K562 (cell line): ENCODE measurements around the gene GRAMD2A. TPM values are rescaled to one million over a fixed set of nuclear protein-coding genes. Genes with fewer than 3 reads are reported as not detected.
A peak's percentile ranks its signal among the peaks of the same experiment; 100 is the strongest.

Experiments
- ARNT ChIP-seq, 2 experiments: fragments of 450-650 bp; IDR thresholded peaks; 2 replicates each; pipeline ENCODE4 v1.6.1; 2016; ENCODE audit warnings: mild to moderate bottlenecking in 1 of 2
- CC2D1A ChIP-seq: fragments of 450-650 bp; IDR thresholded peaks from 2 replicates; pipeline ENCODE4 v1.6.1; 2017; ENCODE audit warnings: mild to moderate bottlenecking
- CGGBP1 ChIP-seq: fragments of 250-450 bp; sonication (Bioruptor Pico); IDR thresholded peaks from 2 replicates; pipeline ENCODE4 v1.9.0; 2021; ENCODE audit warnings: mild to moderate bottlenecking
- E2F4 ChIP-seq: sonication (generic); formaldehyde crosslinking; IDR thresholded peaks from 2 replicates; pipeline ENCODE4 v1.8.0; 2022; ENCODE audit warnings: mild to moderate bottlenecking, low read depth, missing genetic modification reagents
- ETV1 ChIP-seq: fragments of 450-650 bp; conservative IDR thresholded peaks from 2 replicates; pipeline ENCODE4 v1.6.1; 2016; ENCODE audit warnings: missing genetic modification characterization, control low read depth, low read depth, missing compliant biosample characterization
- FOSL1 ChIP-seq: fragments of 200-800 bp; sonication (Bioruptor generic); conservative IDR thresholded peaks from 2 replicates; pipeline ENCODE4 v1.6.1; 2016; ENCODE audit warnings: missing genetic modification characterization, missing compliant biosample characterization
- GABPB1 ChIP-seq: sonication (generic); formaldehyde crosslinking; IDR thresholded peaks from 2 replicates; pipeline ENCODE4 v1.8.0; 2022; ENCODE audit warnings: mild to moderate bottlenecking, missing genetic modification reagents
- HDAC1 ChIP-seq, 2 experiments: fragments of 450-650 bp; IDR thresholded peaks; 2 replicates each; pipeline ENCODE4 v1.6.1; 2016 to 2017; ENCODE audit warnings: inconsistent platforms in 1 of 2, mild to moderate bottlenecking in 1 of 2, moderate library complexity in 1 of 2
- HIVEP1 ChIP-seq: fragments of 250-450 bp; sonication (Bioruptor Pico); IDR thresholded peaks from 2 replicates; pipeline ENCODE4 v1.4.0; 2020; ENCODE audit warnings: mild to moderate bottlenecking
- HMGN3 ChIP-seq: IDR thresholded peaks from 2 replicates; pipeline ENCODE4 v1.6.1; 2011; ENCODE audit warnings: borderline replicate concordance, low read depth, mild to moderate bottlenecking, mixed read lengths, low read length; ENCODE audit not compliant: insufficient read length; ENCODE audit errors: extremely low read depth
- IFI16 ChIP-seq: fragments of 250-450 bp; sonication (Bioruptor Pico); IDR thresholded peaks from 2 replicates; pipeline ENCODE4 v2.1.2; 2022; ENCODE audit warnings: mild to moderate bottlenecking, inconsistent platforms
- KAT7 ChIP-seq: sonication (generic); formaldehyde crosslinking; IDR thresholded peaks from 2 replicates; pipeline ENCODE4 v1.8.0; 2022; ENCODE audit warnings: missing genetic modification reagents, mild to moderate bottlenecking, borderline replicate concordance
- KLF1 ChIP-seq: fragments of 450-650 bp; IDR thresholded peaks from 2 replicates; pipeline ENCODE4 v1.6.1; 2016; ENCODE audit warnings: missing genetic modification characterization, missing compliant biosample characterization
- L3MBTL2 ChIP-seq: fragments of 450-650 bp; IDR thresholded peaks from 2 replicates; pipeline ENCODE4 v1.6.1; 2016; ENCODE audit warnings: mild to moderate bottlenecking, moderate library complexity
- NR1H2 ChIP-seq: sonication (generic); formaldehyde crosslinking; IDR thresholded peaks from 2 replicates; pipeline ENCODE4 v1.4.0; 2020; ENCODE audit warnings: mild to moderate bottlenecking, missing genetic modification reagents
- OTX1 ChIP-seq: fragments of 450-650 bp; formaldehyde crosslinking; IDR thresholded peaks from 2 replicates; pipeline ENCODE4 v1.4.0; 2022; ENCODE audit warnings: mild to moderate bottlenecking
- PHF8 ChIP-seq: fragments of 200-600 bp; sonication (generic); IDR thresholded peaks from 2 replicates; pipeline ENCODE4 v1.6.1; 2012; ENCODE audit warnings: mixed run types, mild to moderate bottlenecking, inconsistent platforms, low read length, moderate library complexity, borderline replicate concordance
- RCOR1 ChIP-seq, 2 experiments: IDR thresholded peaks; 2 replicates each; pipeline ENCODE4 v1.6.1; 2012; ENCODE audit warnings: low read depth in 2 of 2, low read length in 2 of 2, borderline replicate concordance in 1 of 2, improper control_type of control experiment in 1 of 2
- SIRT6 ChIP-seq: IDR thresholded peaks from one replicate; pipeline ENCODE4 v1.6.1; 2012; ENCODE audit warnings: low read depth, mild to moderate bottlenecking, control low read depth, inconsistent platforms, low read length, moderate library complexity
- SMAD3 ChIP-seq: fragments of 450-650 bp; formaldehyde crosslinking; conservative IDR thresholded peaks from 2 replicates; pipeline ENCODE4 v1.4.0; 2020; ENCODE audit warnings: mild to moderate bottlenecking
- TOE1 ChIP-seq, 2 experiments: fragments of 450-650 bp in 1 of 2; sonication (generic) in 1 of 2; formaldehyde crosslinking in 1 of 2; IDR thresholded peaks; 2 replicates each; pipeline versions ENCODE4 v1.7.1 to v1.8.0; 2016 to 2022; ENCODE audit warnings: borderline replicate concordance in 2 of 2, mild to moderate bottlenecking in 2 of 2, antibody characterized with exemption in 1 of 2, inconsistent platforms in 1 of 2, low read depth in 1 of 2, missing genetic modification reagents in 1 of 2, moderate library complexity in 1 of 2
- TRIM24 ChIP-seq, 2 experiments: fragments of 450-650 bp; IDR thresholded peaks; 2 replicates each; pipeline ENCODE4 v1.6.1; 2016
- ZNF263 ChIP-seq: sonication (generic); formaldehyde crosslinking; IDR thresholded peaks from 2 replicates; pipeline ENCODE4 v1.8.0; 2022; ENCODE audit warnings: mild to moderate bottlenecking, missing genetic modification reagents, borderline replicate concordance
- ZNF316 ChIP-seq: fragments of 450-650 bp; IDR thresholded peaks from 2 replicates; pipeline ENCODE4 v1.6.1; 2016
- ZNF655 ChIP-seq: fragments of 250-450 bp; sonication (Bioruptor Pico); IDR thresholded peaks from 2 replicates; pipeline ENCODE4 v1.5.0; 2021
- ZNF778 ChIP-seq: fragments of 450-650 bp; formaldehyde crosslinking; IDR thresholded peaks from 2 replicates; pipeline ENCODE4 v1.4.0; 2020; ENCODE audit warnings: mild to moderate bottlenecking, moderate library complexity
- polyA plus RNA-seq, 8 experiments: library from polyadenylated mRNA; depleted of rRNA in 4 of 8; stranded (reverse) in 5 of 8; unstranded in 3 of 8; fragments of >200 nt; fragmentation: Nextera tagmentation in 2 of 8; fragmentation: Illumina TruSeq in 1 of 8; extraction: Ambion mirVana in 2 of 8; extraction: Trizol in 1 of 8; gene quantifications; 2 replicates each; pipeline versions ENCODE4 v1.2.1 to v1.2.3, GENCODE V29; 2011 to 2014; ENCODE audit warnings: inconsistent platforms in 1 of 8, missing spikeins in 1 of 8
- total RNA-seq, 7 experiments: library from RNA; depleted of rRNA in 6 of 7; stranded (reverse); fragments of >200 nt in 6 of 7; fragmentation: Illumina TruSeq in 2 of 7; extraction: Trizol in 2 of 7; gene quantifications; 2 replicates each; pipeline versions ENCODE4 v1.2.1 to v1.2.3, GENCODE V29; 2011 to 2021; ENCODE audit warnings: low replicate concordance in 1 of 7

The GRAMD2A gene
- total and polyA plus RNA-seq, 9 of the 15 experiments (the other 6 are each of a cell fraction or from before 2014, with no cell fraction given) = 0.08 to 0.22 TPM; not detected in 7

GRCh38 chr15:72230197-72231065, 32.8 kb upstream of the GRAMD2A start (continued):
- TF ChIP-seq PHF8 = peak; percentile 18; the same call in 1 of the 2 replicates
- no peak; the same call in 1 of the 2 replicates for TF ChIP-seq GABPB1 (CRISPR knock-in tag)
- no peak for TF ChIP-seq NR1H2
- 0 out of 2 replicates have a peak, but pooled peaks have one; percentile 47 for TF ChIP-seq L3MBTL2
- TF ChIP-seq TRIM24 (IDR thresholded peaks at IDR 0.05) = no peak; a peak in 1 of 4 replicates
- peak; percentile 73 for TF ChIP-seq ETV1 (tag)
- no peak for TF ChIP-seq RCOR1 (IDR thresholded peaks at IDR 0.05; ENCODE audit: borderline replicate concordance in 1 of 2, low read depth in 2 of 2, low read length in 2 of 2)
- TF ChIP-seq KLF1 (tag) = no peak
- TF ChIP-seq CGGBP1 (CRISPR knock-in tag) = no peak
- peak; percentile 55; the same call in 1 of the 2 replicates for TF ChIP-seq TOE1 (IDR thresholded peaks at IDR 0.05; ENCODE audit: borderline replicate concordance)
- no peak for TF ChIP-seq TOE1 (CRISPR knock-in tag; IDR thresholded peaks at IDR 0.05; ENCODE audit: borderline replicate concordance, low read depth)
- TF ChIP-seq SMAD3 (CRISPR knock-in tag) = no peak
- TF ChIP-seq ARNT (IDR thresholded peaks at IDR 0.05) = peak; percentile 49 to 59; a peak in 2 of 4 replicates
- TF ChIP-seq FOSL1 (tag) = 0 out of 2 replicates have a peak, but pooled peaks have one; percentile 12
- peak in 1 of 2 experiments; percentile 89; a peak in 2 of 4 replicates for TF ChIP-seq HDAC1 (IDR thresholded peaks at IDR 0.05)
- TF ChIP-seq ZNF263 (CRISPR knock-in tag) = peak; percentile 85
- TF ChIP-seq ZNF655 (CRISPR knock-in tag) = no peak
- no peak for TF ChIP-seq SIRT6
- 0 out of 2 replicates have a peak, but pooled peaks have one; percentile 2 for TF ChIP-seq ZNF316
- TF ChIP-seq CC2D1A = peak; percentile 39; the same call in 1 of the 2 replicates
- TF ChIP-seq E2F4 (CRISPR knock-in tag) = no peak
- TF ChIP-seq ZNF778 (CRISPR knock-in tag) = no peak
- 0 out of 2 replicates have a peak, but pooled peaks have one; percentile 63 for TF ChIP-seq OTX1 (CRISPR knock-in tag)
- no peak for TF ChIP-seq HIVEP1 (CRISPR knock-in tag)
- no peak for TF ChIP-seq IFI16 (CRISPR knock-in tag)
- TF ChIP-seq KAT7 (CRISPR knock-in tag) = no peak; the same call in 1 of the 2 replicates
- peak; percentile 48 for TF ChIP-seq HMGN3
